ENCODE results near the gene TMEM164.

The TMEM164 gene

DNA sequence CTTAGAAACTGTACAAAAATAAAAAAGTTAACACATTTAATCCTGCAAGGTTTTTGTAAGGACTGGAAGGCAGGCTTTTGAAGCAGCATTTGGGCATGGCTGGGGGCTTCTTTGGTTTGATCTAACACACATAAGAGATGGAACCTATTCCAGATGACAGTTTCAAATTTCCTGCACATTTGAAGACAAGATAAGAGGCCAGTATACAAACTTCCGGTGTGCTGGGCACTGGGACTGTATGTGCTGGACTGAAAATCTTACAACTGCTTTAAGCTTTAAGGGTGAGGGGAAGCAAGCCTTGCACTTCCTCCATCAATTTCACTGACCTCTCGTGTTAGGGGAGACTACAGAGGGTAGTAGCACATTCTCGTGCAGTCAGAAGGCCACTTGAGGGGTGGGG lies 192.1 kb downstream of the TMEM164 start:
- no peak for DNase-seq (ENCODE audit: low read depth in 2 of 2, low spot score in 1 of 2)

DNA sequence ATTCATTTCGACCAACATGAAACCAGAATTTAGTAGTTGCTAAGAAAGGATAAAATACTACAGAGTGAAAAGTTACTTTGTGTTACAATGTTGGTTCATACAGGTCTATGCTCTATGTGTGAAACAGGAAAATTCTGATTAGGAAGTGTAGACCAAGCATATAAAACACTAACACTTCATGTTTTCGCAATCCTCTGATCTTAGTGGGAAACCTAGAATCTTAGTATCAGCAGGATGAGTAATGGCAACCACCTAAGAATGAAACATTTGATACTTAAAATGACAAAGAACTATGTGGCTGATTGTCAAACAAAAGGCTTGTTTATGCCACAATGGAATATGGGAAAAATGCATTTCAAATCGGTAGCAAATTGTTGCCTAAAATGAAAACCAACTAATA lies 198.9 kb downstream of the TMEM164 start:
- DNase-seq (ENCODE audit: low read depth in 2 of 2, low spot score in 1 of 2): no peak

DNA sequence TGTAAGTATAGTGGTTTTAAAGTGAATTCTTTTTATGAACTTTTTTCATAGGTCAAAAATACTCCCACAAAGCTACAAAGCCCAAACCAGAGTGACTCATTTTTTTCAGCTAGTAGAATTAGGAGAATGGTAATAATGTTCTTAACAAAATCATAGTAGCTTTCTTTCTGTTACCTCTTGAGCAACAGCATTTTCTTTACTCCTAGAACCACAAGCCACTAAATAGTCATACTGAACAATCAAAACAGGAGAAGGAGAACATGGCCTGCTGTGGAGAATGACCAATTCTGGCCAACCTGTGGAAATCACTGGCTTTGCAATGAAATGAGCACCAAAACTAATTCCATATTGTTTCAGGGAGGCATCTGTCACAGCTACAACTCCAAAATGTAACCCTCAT lies 202.1 kb downstream of the TMEM164 start:
- no peak for DNase-seq (ENCODE audit: low read depth in 2 of 2, low spot score in 1 of 2)

DNA sequence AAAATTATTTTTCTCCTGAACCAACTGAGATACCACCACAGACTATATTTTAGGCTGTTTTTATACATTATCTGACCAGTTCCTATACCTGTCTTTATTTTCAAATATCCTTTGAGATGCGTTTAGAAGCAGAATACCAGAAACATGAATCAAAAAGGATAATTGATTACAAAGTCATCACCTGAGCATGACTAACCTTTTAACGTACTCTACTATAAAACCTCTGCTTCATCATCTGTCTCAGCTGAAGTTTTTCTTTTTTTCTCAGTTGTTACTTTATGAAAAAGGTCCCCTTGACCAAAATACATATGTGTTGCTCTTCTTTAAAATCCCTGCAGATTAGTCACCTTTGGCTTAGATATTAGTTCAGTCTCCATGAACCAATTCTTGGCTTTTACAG lies 205.2 kb downstream of the TMEM164 start:
- DNase-seq (ENCODE audit: low read depth in 2 of 2, low spot score in 1 of 2): no peak

DNA sequence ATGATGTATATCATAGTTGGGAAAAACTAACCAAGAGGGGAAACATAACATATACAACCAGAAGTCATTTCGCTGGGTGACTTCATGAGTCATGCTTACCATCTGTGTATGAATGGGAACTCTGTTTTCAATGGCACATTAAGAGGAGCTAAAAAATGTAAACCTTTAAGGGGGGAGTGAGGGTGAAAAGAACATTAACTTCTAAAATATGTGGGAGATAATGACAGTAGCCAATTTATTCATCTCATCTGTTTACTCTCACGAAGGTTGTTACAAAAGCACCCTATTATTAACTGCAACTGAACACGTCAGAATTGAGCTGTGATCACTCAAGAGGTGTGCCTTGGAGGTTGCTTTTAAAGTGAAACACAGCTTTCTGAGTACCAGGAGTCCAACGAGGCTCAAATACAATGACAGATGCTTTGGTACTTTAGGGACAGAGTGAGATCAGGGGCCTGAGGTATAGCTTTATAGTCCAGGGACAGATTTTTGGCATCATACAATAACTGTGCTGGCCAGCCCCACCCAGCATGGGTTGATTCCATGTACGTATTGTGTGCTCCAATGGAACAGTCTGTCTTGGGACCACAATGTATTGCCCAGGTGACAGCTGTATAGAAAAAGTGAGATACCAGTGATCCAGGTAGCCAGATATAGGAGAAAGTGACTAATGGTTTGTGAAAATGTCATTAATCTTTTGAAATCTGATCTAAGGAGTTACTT lies 207.7 kb downstream of the TMEM164 start:
- no peak for DNase-seq (ENCODE audit: low read depth in 2 of 2, low spot score in 1 of 2)

DNA sequence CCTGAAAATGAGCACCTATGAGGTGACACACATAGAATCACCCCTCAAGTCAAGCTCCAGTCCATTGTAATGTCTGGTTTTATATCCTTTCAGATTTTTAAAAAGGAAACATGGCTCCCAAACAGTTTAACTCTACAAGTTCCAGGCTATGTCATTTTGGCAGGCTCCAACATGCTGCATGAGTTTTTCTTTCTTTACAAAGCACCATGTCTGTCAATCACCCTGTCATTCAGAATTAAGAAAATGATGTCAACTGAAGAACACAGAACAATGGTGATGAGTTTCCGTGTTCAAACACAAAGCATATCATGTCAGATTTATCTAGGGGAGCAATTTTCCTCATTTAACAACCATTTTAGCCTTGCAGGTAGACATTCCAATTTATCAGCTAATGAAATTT lies 208.4 kb downstream of the TMEM164 start:
- no peak for DNase-seq (ENCODE audit: low read depth in 2 of 2, low spot score in 1 of 2)

DNA sequence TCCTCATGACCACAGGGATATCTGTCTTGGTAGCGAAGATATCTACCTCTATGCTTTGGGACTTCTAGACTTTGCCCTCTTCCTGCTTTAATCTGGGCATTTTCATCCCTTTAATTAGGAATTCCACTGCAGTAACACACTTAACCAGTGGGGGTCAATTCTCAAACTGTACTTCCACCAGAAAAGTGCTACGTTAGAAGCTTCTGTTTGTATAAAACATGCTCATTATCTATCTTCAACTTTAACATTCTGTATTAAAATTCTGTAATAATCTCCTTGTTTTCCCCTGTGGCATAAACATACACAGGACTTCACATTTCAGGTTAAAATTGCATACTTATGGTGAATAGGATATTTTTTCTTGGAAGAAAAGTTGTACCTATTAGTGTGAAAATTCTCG lies 209.4 kb downstream of the TMEM164 start:
- DNase-seq (ENCODE audit: low read depth in 2 of 2, low spot score in 1 of 2): no peak

DNA sequence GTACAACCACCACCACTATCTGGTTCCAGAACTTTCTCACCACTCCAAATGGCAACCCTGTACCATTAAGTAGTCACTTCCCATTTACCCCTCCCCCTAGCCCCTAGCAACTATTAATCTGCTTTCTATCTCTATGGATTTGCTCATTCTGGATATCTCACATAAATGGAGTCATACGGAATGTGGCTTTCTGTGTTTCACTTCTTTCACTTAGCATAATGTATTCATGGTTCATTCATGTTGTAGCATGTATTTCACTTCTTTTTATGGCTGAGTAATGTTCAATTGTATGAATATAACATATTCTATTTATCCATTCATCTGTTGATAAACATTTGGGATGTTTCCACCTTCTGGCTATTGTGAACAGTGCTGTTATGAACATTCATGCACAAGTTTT lies 210.3 kb downstream of the TMEM164 start:
- no peak for DNase-seq (ENCODE audit: low read depth in 2 of 2, low spot score in 1 of 2)

DNA sequence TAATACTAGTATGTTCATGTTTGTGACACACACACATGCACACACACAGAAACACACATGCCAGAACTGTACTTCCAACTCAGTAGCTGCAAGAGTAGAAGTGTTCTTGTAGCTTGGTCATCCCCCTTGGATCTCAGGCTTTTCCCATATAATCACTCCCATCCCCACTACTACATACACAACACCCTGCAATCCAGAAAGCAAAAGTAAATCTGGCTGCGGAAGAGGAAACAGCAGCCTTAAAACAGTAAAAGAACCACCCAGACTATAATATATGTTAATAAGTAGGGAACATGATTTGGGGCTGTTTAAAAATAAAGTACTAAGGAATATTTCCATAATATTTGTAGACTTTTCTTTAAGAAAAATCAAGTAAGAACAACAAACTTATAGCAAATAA lies 211.8 kb downstream of the TMEM164 start:
- no peak for DNase-seq (ENCODE audit: low read depth in 2 of 2, low spot score in 1 of 2)

DNA sequence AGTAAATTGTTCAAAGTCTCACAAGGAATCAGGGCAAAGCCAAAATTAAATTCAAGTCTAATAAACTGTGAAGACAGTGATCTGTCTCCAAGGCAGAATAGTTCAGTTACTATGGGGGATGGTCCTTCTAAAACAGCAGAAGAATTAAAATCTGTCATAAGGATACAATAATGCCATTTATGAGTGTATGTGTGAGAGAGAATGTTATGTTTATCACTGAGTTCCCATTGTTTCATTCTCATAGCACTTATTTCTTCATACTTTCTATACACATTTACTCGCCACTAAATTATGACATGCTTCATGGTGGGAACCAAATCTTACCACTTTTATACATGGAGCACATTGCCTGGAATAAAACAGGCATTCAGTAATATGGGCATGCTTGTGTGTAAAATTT lies 212.5 kb downstream of the TMEM164 start:
- DNase-seq (ENCODE audit: low read depth in 2 of 2, low spot score in 1 of 2): no peak

DNA sequence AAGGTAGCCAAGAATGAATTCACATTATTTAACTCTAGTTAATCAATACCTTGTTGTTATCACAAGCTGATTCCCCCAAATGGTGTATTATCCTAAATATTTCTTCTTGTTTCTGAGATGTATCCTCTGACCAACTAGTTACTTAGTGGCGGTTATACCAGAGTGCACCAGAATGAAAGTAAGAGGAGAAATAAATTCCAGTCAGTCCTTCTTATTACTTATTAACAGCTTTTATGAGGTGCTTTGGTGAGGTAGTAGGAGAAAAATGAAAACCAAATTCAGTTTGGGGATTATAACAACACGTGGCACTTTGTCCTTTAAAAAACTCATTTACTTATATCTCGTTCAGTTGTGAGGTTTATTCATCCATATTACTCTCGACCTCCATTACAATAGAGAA lies 213.1 kb downstream of the TMEM164 start:
- DNase-seq (ENCODE audit: low read depth in 2 of 2, low spot score in 1 of 2): no peak

DNA sequence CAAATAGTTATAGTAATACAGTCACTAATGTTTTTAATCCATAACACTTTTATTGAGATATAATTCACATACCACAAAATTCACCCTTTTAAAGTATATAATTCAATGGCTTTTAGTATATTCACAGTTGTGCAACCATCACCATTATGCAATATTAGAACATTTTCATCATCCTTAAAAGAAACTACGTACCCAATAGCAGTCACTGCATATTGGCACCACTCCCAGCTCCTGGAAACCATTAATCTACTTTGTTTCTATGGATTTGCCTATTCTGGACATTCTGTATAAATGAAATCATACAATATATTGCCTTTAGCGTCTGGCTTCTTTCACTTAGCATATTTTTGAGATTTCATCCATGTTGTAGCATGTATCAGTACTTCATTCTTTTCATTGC lies 215.7 kb downstream of the TMEM164 start:
- no peak for DNase-seq (ENCODE audit: low read depth in 2 of 2, low spot score in 1 of 2)

DNA sequence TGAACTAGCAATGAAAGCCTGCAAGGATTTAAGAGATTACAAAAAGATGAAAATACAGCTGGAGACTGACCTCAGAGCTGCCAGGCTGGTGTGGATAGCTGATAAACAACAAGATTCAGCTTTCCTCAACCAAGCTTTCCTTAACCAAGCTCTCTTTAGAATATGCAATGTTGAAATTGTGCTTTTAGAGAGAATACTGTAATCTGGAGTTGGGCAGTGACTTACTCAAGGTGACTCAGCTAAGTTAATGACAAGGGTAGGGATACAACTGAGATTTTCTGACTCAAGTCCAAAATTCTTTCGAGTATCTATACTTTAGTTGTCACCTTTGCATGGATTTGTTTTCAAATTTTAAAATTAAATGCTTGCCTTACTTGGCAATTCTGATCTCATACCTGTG lies 217.0 kb downstream of the TMEM164 start:
- DNase-seq (ENCODE audit: low read depth in 2 of 2, low spot score in 1 of 2): no peak

DNA sequence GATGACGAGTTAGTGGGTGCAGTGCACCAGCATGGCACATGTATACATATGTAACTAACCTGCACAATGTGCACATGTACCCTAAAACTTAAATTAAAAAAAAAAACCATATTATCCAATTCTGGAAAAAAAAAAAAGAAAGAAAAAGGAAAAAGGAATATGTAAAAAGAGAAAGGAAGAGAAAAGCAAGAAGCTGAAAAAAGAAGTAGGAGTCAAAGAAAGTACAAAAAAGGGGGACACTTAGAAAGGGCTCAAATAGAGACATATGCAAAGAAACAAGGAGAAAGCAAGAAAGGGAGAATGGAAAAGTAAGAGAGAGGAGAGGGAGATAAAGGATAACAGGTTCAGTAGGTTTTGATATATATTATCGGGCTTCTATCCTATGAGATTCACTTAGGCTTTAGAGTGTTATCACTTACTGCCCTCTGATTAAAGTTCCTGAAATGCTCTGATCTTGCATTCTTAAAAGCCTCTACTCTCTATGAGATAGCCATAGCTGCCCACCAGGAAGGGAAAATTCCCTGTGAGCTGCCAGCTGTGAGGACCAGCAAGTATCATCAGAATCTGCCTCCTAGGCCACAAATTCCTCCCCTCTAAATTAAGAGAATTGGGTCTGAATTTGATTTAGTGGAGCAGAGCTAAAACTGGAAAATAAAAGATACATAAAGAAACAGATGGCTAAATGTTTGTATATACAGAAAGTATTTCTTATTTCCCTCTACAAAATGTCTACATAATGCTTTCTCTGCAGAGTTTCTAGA lies 219.8 kb downstream of the TMEM164 start:
- DNase-seq (ENCODE audit: low read depth in 2 of 2, low spot score in 1 of 2): no peak

DNA sequence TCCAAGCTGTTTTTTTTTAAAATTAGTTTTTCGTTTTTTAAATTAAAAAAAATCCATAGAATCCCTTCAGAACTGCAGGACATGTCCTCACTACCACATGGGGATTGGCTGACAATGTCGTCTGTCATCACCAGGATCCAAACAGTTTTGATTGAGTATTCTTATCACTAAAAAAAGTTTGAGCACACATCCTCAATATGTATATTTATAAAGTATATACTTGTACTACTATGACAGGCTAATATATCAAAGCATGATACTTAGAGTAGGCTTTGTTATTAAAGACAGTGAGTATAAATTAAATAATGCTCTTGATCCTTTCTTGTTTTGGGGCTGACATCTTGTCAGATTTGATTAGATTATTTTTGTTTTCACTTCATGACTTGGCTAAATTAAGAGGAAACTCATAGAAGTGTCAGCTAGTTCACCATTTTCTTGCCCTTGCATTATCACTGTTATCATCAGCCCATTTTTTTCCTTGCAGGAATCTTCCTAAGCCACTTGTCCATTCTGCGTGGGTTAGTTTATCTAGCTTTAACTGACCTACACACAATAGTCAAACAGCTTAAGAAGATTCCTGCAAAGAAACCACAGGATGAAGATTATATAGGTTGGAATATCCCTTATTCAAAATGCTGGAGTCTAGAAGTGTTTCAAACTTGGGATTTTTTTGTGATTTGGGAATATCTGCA lies 222.2 kb downstream of the TMEM164 start:
- no peak for DNase-seq (ENCODE audit: low read depth in 2 of 2, low spot score in 1 of 2)

DNA sequence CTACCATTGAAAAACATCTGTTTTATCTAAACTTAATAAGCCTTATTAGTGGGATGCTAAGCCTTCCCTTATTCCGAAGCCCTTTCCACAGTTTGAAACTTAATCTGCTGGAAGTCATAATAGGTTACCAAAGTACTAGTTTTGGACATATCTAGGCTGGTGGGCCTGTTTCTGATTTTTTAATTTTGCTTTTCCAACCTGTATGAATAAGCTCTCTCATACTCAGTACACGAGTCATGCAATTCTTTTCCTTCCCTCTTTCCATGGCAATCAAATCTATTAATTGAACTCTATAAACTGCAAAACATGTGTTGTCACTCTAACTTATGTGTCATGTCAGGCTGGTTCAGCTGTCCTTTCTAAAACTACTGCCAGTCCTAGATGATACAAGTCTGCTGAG lies 224.0 kb downstream of the TMEM164 start:
- DNase-seq (ENCODE audit: low read depth in 2 of 2, low spot score in 1 of 2): no peak

Data from stimulated activated CD8-positive, alpha-beta memory T cell treated with anti-CD3 and anti-CD28 coated beads, Interleukin-4, amount 100 ng/mL, for 4 hours (primary cell).